GM12878 (cell line): ENCODE measurements around the gene USP5. TPM values are rescaled to one million over a fixed set of nuclear protein-coding genes. Genes with fewer than 3 reads are reported as not detected.

Experiments
- ATAC-seq: fragments of 200-7000 bp; cut with Tn5 transposase; 3 replicates; pipeline ENCODE4 v1.9.1; 2020; ENCODE audit warnings: mild to moderate bottlenecking, moderate library complexity
- BruUV-seq: library from RNA; stranded (reverse); fragments of 400-500 nt; replicated peaks from 2 replicates; lab custom pipeline; 2021; lab: Mats Ljungman, UMichigan
- CTCF ChIA-PET: fragments of 300-600 bp; sonication (Branson Sonifier 250); formaldehyde crosslinking; extraction: SDS; loops from one replicate; lab custom pipeline; 2021; ENCODE audit warnings: inconsistent platforms; lab: Yijun Ruan, JAX
- POLR2A ChIA-PET: fragments of 350-600 bp; formaldehyde crosslinking; extraction: SDS; loops from one replicate; lab custom pipeline; 2021; ENCODE audit warnings: inconsistent platforms; lab: Charles Lee
- RAD21 ChIA-PET: fragments of 300-600 bp; sonication (Branson Sonifier 250); formaldehyde crosslinking; loops from one replicate; lab custom pipeline; 2023; ENCODE audit warnings: antibody characterized with exemption; ENCODE audit not compliant: unreplicated experiment; lab: Charles Lee
- SMC1A ChIA-PET: fragments of 300-600 bp; sonication (Branson Sonifier 250); formaldehyde crosslinking; loops from one replicate; lab custom pipeline; 2023; ENCODE audit not compliant: unreplicated experiment, uncharacterized antibody; lab: Charles Lee
- DNase-seq: peaks from one replicate; pipeline ENCODE4 v3.0.0-alpha.2; 2011; ENCODE audit warnings: low read depth, low spot score
- FAIRE-seq: peaks from 3 replicates; lab custom pipeline; 2011; peaks lifted over from hg19 to GRCh38; lab: Jason Lieb, UNC
- H2AFZ ChIP-seq: 2 replicates; pipeline ENCODE4 v1.6.0; 2011; ENCODE audit warnings: low read depth, low read length, control low read depth; ENCODE audit not compliant: control insufficient read depth
- H3K27ac ChIP-seq: 2 replicates; pipeline ENCODE4 v1.5.1; 2011; ENCODE audit warnings: control low read depth; ENCODE audit not compliant: control insufficient read depth, insufficient read depth
- H3K27me3 ChIP-seq, 2 experiments: replicated peaks in 1 of 2; 2 replicates each; pipeline versions ENCODE4 v1.6.0 to v1.6.1; 2011; ENCODE audit warnings: low read length in 1 of 2; ENCODE audit not compliant: control insufficient read depth in 2 of 2, insufficient read depth in 2 of 2
- H3K36me3 ChIP-seq, 2 experiments: 2 replicates each; pipeline ENCODE4 v1.5.1; 2011; ENCODE audit warnings: low read length in 1 of 2; ENCODE audit not compliant: control insufficient read depth in 2 of 2, insufficient read depth in 2 of 2
- H3K4me1 ChIP-seq: 2 replicates; pipeline ENCODE4 v1.6.1; 2011; ENCODE audit warnings: mild to moderate bottlenecking, low read length, moderate library complexity, mixed read lengths; ENCODE audit not compliant: control insufficient read depth, insufficient read depth
- H3K4me2 ChIP-seq: 2 replicates; pipeline ENCODE4 v1.6.0; 2011; ENCODE audit warnings: control low read depth; ENCODE audit not compliant: control insufficient read depth, insufficient read depth
- H3K4me3 ChIP-seq: fragments of 200-600 bp; sonication (generic); 2 replicates; pipeline ENCODE4 v1.5.1; 2016
- H3K79me2 ChIP-seq: 2 replicates; pipeline ENCODE4 v1.6.0; 2011; ENCODE audit warnings: low read length; ENCODE audit not compliant: control insufficient read depth, insufficient read depth
- H3K9ac ChIP-seq: 2 replicates; pipeline ENCODE4 v1.8.0; 2011; ENCODE audit warnings: low read length, control low read depth, mixed read lengths; ENCODE audit not compliant: control insufficient read depth, insufficient read depth
- H3K9me3 ChIP-seq: replicated peaks from 3 replicates; pipeline ENCODE4 v1.5.1; 2011; ENCODE audit warnings: mild to moderate bottlenecking, low read length; ENCODE audit not compliant: control insufficient read depth, insufficient read depth
- H4K20me1 ChIP-seq: 2 replicates; pipeline ENCODE4 v1.6.0; 2011; ENCODE audit not compliant: control insufficient read depth, insufficient read depth
- JUND ChIP-seq: IDR thresholded peaks from 2 replicates; pipeline ENCODE4 v1.6.1; 2012; ENCODE audit warnings: low read depth, mild to moderate bottlenecking, low read length, improper control_type of control experiment, moderate library complexity
- MTA2 ChIP-seq: fragments of 450-650 bp; IDR thresholded peaks from 2 replicates; pipeline ENCODE4 v1.6.1; 2016; ENCODE audit warnings: low read depth, mild to moderate bottlenecking, moderate library complexity
- MYC ChIP-seq: IDR thresholded peaks from 2 replicates; pipeline ENCODE4 v1.6.1; 2011; ENCODE audit warnings: mild to moderate bottlenecking, low read length, moderate library complexity, inconsistent platforms; ENCODE audit not compliant: insufficient read depth, insufficient replicate concordance, insufficient read length, severe bottlenecking
- NBN ChIP-seq: fragments of 450-650 bp; IDR thresholded peaks from 2 replicates; pipeline ENCODE4 v1.6.1; 2016
- NFIC ChIP-seq: IDR thresholded peaks from 2 replicates; pipeline ENCODE4 v1.6.1; 2012; ENCODE audit warnings: low read depth, mild to moderate bottlenecking, inconsistent platforms, low read length, moderate library complexity
- NFYB ChIP-seq: IDR thresholded peaks from 2 replicates; pipeline ENCODE4 v1.6.1; 2011; ENCODE audit warnings: low read depth, mild to moderate bottlenecking, low read length, improper control_type of control experiment, moderate library complexity; ENCODE audit not compliant: insufficient read depth
- RBBP5 ChIP-seq: fragments of 200-600 bp; sonication (generic); conservative IDR thresholded peaks from 2 replicates; pipeline ENCODE4 v1.6.1; 2016
- SMAD5 ChIP-seq: IDR thresholded peaks from 2 replicates; pipeline ENCODE4 v1.6.1; 2016; ENCODE audit warnings: antibody characterized with exemption, low read depth
- YY1 ChIP-seq: IDR thresholded peaks from 2 replicates; pipeline ENCODE4 v1.6.1; 2011; ENCODE audit warnings: low read depth, mild to moderate bottlenecking, low read length
- ZBED1 ChIP-seq: IDR thresholded peaks from 2 replicates; pipeline ENCODE4 v1.6.1; 2016; ENCODE audit warnings: borderline replicate concordance
- ZNF207 ChIP-seq: fragments of 450-650 bp; IDR thresholded peaks from 2 replicates; pipeline ENCODE4 v1.6.1; 2014; ENCODE audit warnings: antibody characterized with exemption, mild to moderate bottlenecking, borderline replicate concordance
- WGBS: methylation state at CpG from one replicate; pipeline ENCODE4 v1.1.6; 2016; ENCODE audit warnings: low lambda C conversion rate; ENCODE audit not compliant: insufficient replicate concordance, insufficient coverage; ENCODE audit errors: missing lambda C conversion rate; 5-methylcytosine and 5-hydroxymethylcytosine counted together
- in situ Hi-C: fragments of 300-500 bp; cut with MboI; formaldehyde crosslinking; loops from 9 replicates; pipeline ENCODE4 v1.14.3; 2018; ENCODE audit warnings: mixed read lengths
- intact Hi-C: fragments of 100-400 bp; cut with micrococcal nuclease; formaldehyde crosslinking; loops from one replicate; pipeline ENCODE4 v1.14.2; 2022; ENCODE audit not compliant: unreplicated experiment
- polyA plus RNA-seq, 11 experiments: library from polyadenylated mRNA; depleted of rRNA in 4 of 11; unstranded in 6 of 11; stranded (reverse) in 5 of 11; fragments of >200 nt; fragmentation: Nextera tagmentation in 4 of 11; fragmentation: Illumina TruSeq in 1 of 11; extraction: Ambion mirVana in 4 of 11; extraction: Trizol in 1 of 11; gene quantifications; 1 replicate in 1 of 11; 2 replicates in 10 of 11; pipeline versions ENCODE4 v1.2.1 to v1.2.3, GENCODE V29; 2011 to 2016; ENCODE audit warnings: inconsistent platforms in 2 of 11, missing spikeins in 2 of 11, low read depth in 1 of 11
- total RNA-seq, 4 experiments: library from RNA; depleted of rRNA in 3 of 4; stranded (reverse); fragments of >200 nt in 3 of 4; fragmentation: Illumina TruSeq in 1 of 4; extraction: Trizol in 1 of 4; gene quantifications; 2 replicates each; pipeline versions ENCODE4 v1.2.1 to v1.2.3, GENCODE V29; 2013 to 2021
- TF ChIP-seq, protein P1 (sequence below): fragments of 450-650 bp; IDR thresholded peaks from 2 replicates; pipeline ENCODE4 v1.6.1; 2014; ENCODE audit warnings: mild to moderate bottlenecking
- TF ChIP-seq, protein P2 (sequence below): IDR thresholded peaks from 2 replicates; pipeline ENCODE4 v1.6.1; 2011; ENCODE audit warnings: low read depth, mild to moderate bottlenecking, low read length, moderate library complexity, borderline replicate concordance; ENCODE audit errors: extremely low read depth
- TF ChIP-seq, protein P3 (sequence below): fragments of 450-650 bp; IDR thresholded peaks from 2 replicates; pipeline ENCODE4 v1.6.1; 2017; ENCODE audit warnings: mild to moderate bottlenecking, moderate library complexity

USP5 gene
- total and polyA plus RNA-seq, 10 of the 15 experiments (the other 5 are each of a cell fraction or from before 2014, with no cell fraction given), result 2.5 to 124 (median 74.6) TPM

DNA sequence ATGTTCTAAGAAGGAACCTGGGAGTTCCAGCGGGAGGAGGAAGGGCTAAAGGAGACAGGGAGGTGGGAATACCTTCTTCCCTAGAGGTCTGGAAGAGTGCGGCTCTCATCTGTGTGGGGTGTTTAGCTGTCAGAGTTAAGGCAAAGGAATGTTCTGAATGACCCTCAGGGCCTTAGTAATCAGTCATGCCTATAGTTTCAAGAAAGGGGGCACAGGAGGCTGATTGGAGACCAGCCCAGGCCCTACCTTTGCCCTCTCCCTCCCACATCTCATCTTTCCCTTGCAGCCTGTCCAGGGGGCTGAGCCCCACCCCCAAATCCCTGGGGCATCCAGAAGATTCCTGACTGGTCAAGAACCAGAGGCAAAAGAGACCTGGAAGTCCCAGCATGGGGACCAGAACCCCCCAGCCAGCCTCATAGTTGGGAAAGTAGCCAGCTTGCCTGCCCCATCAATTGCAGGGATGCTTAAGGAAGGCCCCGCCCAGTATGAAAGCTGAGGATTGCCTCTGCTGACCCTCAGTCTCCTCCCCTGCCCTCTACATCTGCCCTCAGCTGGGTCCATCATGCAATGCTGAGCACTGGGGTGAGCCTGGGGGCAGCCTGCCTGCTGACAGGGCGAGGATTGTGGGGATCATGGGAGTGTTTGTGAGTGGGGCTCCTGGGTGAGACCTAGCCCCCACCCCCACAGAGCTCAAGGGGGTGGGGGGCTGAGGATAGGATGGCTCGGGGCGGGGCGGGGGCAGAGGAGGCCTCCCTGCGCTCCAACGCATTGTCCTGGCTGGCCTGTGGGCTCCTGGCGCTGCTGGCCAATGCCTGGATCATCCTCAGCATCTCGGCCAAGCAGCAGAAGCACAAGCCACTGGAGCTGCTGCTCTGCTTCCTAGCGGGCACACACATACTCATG lies 28.5 kb upstream of the USP5 start:
- intact Hi-C loops, result loop anchor here (2.0 kb wide), 1 partner anchor 207 kb away; no protein-coding TSS in a partner anchor
- no peak for TF ChIP-seq ZBED1
- TF ChIP-seq ZNF207, result no peak
- no peak for TF ChIP-seq RBBP5
- TF ChIP-seq MTA2, result no peak
- TF ChIP-seq, protein P1, sequence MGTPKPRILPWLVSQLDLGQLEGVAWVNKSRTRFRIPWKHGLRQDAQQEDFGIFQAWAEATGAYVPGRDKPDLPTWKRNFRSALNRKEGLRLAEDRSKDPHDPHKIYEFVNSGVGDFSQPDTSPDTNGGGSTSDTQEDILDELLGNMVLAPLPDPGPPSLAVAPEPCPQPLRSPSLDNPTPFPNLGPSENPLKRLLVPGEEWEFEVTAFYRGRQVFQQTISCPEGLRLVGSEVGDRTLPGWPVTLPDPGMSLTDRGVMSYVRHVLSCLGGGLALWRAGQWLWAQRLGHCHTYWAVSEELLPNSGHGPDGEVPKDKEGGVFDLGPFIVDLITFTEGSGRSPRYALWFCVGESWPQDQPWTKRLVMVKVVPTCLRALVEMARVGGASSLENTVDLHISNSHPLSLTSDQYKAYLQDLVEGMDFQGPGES, result no peak
- TF ChIP-seq, protein P2, sequence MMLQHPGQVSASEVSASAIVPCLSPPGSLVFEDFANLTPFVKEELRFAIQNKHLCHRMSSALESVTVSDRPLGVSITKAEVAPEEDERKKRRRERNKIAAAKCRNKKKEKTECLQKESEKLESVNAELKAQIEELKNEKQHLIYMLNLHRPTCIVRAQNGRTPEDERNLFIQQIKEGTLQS, result no peak
- no peak for TF ChIP-seq SMAD5
- no peak for TF ChIP-seq NFIC
- TF ChIP-seq, protein P3, sequence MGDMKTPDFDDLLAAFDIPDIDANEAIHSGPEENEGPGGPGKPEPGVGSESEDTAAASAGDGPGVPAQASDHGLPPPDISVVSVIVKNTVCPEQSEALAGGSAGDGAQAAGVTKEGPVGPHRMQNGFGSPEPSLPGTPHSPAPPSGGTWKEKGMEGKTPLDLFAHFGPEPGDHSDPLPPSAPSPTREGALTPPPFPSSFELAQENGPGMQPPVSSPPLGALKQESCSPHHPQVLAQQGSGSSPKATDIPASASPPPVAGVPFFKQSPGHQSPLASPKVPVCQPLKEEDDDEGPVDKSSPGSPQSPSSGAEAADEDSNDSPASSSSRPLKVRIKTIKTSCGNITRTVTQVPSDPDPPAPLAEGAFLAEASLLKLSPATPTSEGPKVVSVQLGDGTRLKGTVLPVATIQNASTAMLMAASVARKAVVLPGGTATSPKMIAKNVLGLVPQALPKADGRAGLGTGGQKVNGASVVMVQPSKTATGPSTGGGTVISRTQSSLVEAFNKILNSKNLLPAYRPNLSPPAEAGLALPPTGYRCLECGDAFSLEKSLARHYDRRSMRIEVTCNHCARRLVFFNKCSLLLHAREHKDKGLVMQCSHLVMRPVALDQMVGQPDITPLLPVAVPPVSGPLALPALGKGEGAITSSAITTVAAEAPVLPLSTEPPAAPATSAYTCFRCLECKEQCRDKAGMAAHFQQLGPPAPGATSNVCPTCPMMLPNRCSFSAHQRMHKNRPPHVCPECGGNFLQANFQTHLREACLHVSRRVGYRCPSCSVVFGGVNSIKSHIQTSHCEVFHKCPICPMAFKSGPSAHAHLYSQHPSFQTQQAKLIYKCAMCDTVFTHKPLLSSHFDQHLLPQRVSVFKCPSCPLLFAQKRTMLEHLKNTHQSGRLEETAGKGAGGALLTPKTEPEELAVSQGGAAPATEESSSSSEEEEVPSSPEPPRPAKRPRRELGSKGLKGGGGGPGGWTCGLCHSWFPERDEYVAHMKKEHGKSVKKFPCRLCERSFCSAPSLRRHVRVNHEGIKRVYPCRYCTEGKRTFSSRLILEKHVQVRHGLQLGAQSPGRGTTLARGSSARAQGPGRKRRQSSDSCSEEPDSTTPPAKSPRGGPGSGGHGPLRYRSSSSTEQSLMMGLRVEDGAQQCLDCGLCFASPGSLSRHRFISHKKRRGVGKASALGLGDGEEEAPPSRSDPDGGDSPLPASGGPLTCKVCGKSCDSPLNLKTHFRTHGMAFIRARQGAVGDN, result no peak
- no peak for TF ChIP-seq NBN
- TF ChIP-seq NFYB, result no peak
- no peak for TF ChIP-seq MYC
- TF ChIP-seq YY1, result no peak
- TF ChIP-seq JUND, result no peak

More for the DNA sequence above, 28.5 kb upstream of the USP5 start:
- RAD21 ChIA-PET, result interaction anchor here (1.4 kb wide), 1 partner anchor 31 kb away, joined by 4 read pairs; no protein-coding TSS in a partner anchor
- 10% methylated on average over 8 of the region's 12 CpGs for WGBS
- SMC1A ChIA-PET, result interaction anchor here (0.5 to 4.8 kb wide), 4 partner anchors 70 to 101 kb away, joined by 3 to 23 read pairs (median 4); partner anchors contain the start of gene MLF2
- Histone ChIP-seq H3K27me3 (peaks cover 17 to 23% of the 10 kb centered on the region in 2 experiments), H2AFZ (no peak overlapping the region), H3K4me2 (no peak overlapping the region), H3K36me3 (no peaks in the 10 kb centered on the region), H4K20me1 (no peaks in the 10 kb centered on the region), H3K27ac (no peak overlapping the region), H3K4me3 (no peak overlapping the region), H3K79me2 (no peaks in the 10 kb centered on the region), H3K4me1 (no peaks in the 10 kb centered on the region; the same call in 1 of the 2 replicates), H3K9ac (no peak overlapping the region), H3K9me3 (no peaks in the 10 kb centered on the region)
- FAIRE-seq (no peak), DNase-seq (no peak), ATAC-seq (no peak)
- no TSS peak for BruUV-seq
- in situ Hi-C loops, result no loop called here
- POLR2A ChIA-PET, result interaction anchor here (0.9 kb wide), 1 partner anchor 69 kb away, joined by 3 read pairs; no protein-coding TSS in a partner anchor
- CTCF ChIA-PET, result interaction anchor here (1.2 to 5.1 kb wide), 6 partner anchors 10 to 260 kb away, joined by 3 to 71 read pairs (median 12); partner anchors contain the start of gene MLF2
